Spleen (tissue), 11 donors: ENCODE measurements around the gene COA1. TPM values are rescaled to one million over a fixed set of nuclear protein-coding genes. Genes with fewer than 3 reads are reported as not detected.

Source experiments
- DNase-seq: peaks from one replicate; pipeline ENCODE4 v3.0.0-alpha.2; 2020
- H3K27ac ChIP-seq, 8 donors: fragments of 200-600 bp; sonication (generic) in 7 of 8; 1 replicate in 4 of 8; 2 replicates in 4 of 8; pipeline versions ENCODE4 v1.5.0 to v1.8.0; 2016 to 2021; ENCODE audit warnings: inconsistent platforms in 4 of 8, mild to moderate bottlenecking in 4 of 8, moderate library complexity in 1 of 8
- H3K27me3 ChIP-seq, 7 donors: fragments of 200-600 bp; sonication (generic) in 6 of 7; replicated peaks in 1 of 7; 1 replicate in 4 of 7; 2 replicates in 3 of 7; pipeline versions ENCODE4 v1.5.0 to v1.8.0; 2016 to 2021; ENCODE audit warnings: inconsistent platforms in 3 of 7, mild to moderate bottlenecking in 1 of 7
- H3K36me3 ChIP-seq, 6 donors: fragments of 200-600 bp; sonication (generic) in 5 of 6; 1 replicate in 4 of 6; 2 replicates in 2 of 6; pipeline versions ENCODE4 v1.5.0 to v1.8.0; 2016 to 2021; ENCODE audit warnings: inconsistent platforms in 2 of 6
- H3K4me1 ChIP-seq, 6 donors: fragments of 200-600 bp; sonication (generic) in 5 of 6; 1 replicate in 3 of 6; 2 replicates in 3 of 6; pipeline versions ENCODE4 v1.5.0 to v1.8.0; 2016 to 2021; ENCODE audit warnings: inconsistent platforms in 3 of 6
- H3K4me3 ChIP-seq, 8 donors: fragments of 200-600 bp; sonication (generic) in 7 of 8; 1 replicate in 4 of 8; 2 replicates in 4 of 8; pipeline versions ENCODE4 v1.5.0 to v1.8.0; 2016 to 2021; ENCODE audit warnings: inconsistent platforms in 4 of 8, mild to moderate bottlenecking in 4 of 8, moderate library complexity in 2 of 8
- H3K9me3 ChIP-seq, 8 donors: fragments of 200-600 bp; sonication (generic) in 7 of 8; 1 replicate in 4 of 8; 2 replicates in 4 of 8; pipeline versions ENCODE4 v1.5.0 to v1.8.0; 2016 to 2021; ENCODE audit warnings: inconsistent platforms in 4 of 8
- POLR2A ChIP-seq, 3 donors: fragments of 450-650 bp; IDR thresholded peaks; one replicate each; pipeline ENCODE4 v1.5.1; 2017; ENCODE audit warnings: antibody characterized with exemption in 3 of 3, mild to moderate bottlenecking in 1 of 3
- POLR2AphosphoS5 ChIP-seq, 3 donors: sonication (generic); formaldehyde crosslinking; IDR thresholded peaks; one replicate each; pipeline ENCODE4 v1.5.1; 2017; ENCODE audit warnings: antibody characterized with exemption in 3 of 3
- WGBS, 5 donors: extraction: QIAGEN DNeasy Blood & Tissue Kit in 3 of 5; methylation state at CpG; one replicate each; pipeline versions ENCODE4 v1.1.5 to v1.1.7; 2013 to 2018; 5-methylcytosine and 5-hydroxymethylcytosine counted together
- intact Hi-C: fragments of 100-400 bp; cut with DNase I; formaldehyde crosslinking; loops from one replicate; pipeline ENCODE4 v1.15.0; 2023; ENCODE audit warnings: low total_unique reads
- polyA plus RNA-seq, 3 donors: library from polyadenylated mRNA; stranded (reverse); fragments of 200-250 nt; gene quantifications; one replicate each; pipeline ENCODE4 v1.2.1, GENCODE V29; 2013
- total RNA-seq, 7 donors: library from RNA; depleted of rRNA in 3 of 7; stranded (reverse); fragments of >200 nt in 3 of 7; fragmentation: NEBNext Ultra II Directional in 4 of 7; extraction: Animal tissue kit (Norgen Biotek cat#: 25700) in 4 of 7; gene quantifications; one replicate each; pipeline versions ENCODE4 v1.1.0 to v1.2.1, GENCODE V29; 2016 to 2021
- TF ChIP-seq, protein P1 (sequence below), 11 experiments: fragments of 200-600 bp in 7 of 11; fragments of 450-650 bp in 4 of 11; sonication (generic) in 4 of 11; IDR thresholded peaks in 8 of 11; conservative IDR thresholded peaks in 3 of 11; 1 replicate in 7 of 11; 2 replicates in 4 of 11; pipeline versions ENCODE4 v1.4.0 to v1.8.0; 2016 to 2021; ENCODE audit warnings: antibody characterized with exemption in 11 of 11, inconsistent platforms in 4 of 11, mild to moderate bottlenecking in 1 of 11
- donor health status: healthy with polysubstance abuse.
- donor health status: DM: no; HTN: no; CAD: no; lungs with moderate emphysema.
- donor health status: DM: no; HTN: no; CAD: no.
- donor health status: Bipolar disorder and iron deficiency.
- donor health status: healthy.
- donor health status: DM: no; HTN: no; CAD: no.
- donor health status: DM: yes; HTN: yes; CAD: no.

Gene COA1
- total and polyA plus RNA-seq, 10 donors = 48.3 to 102 (median 67.2) TPM

DNA sequence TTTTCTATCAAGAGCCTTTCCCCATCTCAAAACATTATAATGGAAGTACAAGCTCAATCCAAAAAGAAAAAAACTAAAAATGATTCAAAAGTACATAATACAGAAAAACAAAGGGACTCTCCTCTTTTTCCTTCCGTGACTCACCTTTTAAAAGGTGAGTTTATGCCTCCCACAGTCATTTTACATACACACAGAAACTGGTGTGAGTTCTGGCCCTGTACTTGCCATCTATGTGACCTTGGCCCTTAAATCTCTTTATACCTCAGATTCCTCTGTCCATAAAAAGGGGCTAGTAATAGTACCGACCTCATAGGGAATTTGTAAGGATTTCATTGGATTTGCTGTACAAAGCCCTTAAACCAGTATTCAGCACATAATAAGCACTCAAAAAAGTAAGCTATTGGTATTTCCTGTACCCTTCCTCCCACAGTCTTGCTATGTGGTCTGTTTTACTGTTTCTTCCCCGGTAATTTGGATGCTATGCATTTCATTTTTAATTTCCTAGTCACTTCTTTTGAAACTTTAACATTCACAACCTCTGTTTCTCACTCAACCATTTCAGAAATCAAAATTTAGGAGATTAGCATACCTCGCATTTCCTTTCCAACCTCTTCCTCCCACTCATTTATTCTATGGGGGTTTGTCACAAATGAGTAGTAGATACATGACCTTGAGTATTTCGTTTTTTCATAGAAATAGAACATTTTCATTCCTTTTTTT is 107.4 kb downstream of the COA1 start:
- H3K4me1 ChIP-seq = peaks cover 45 to 100% (median 83%) of the 10 kb centered on the region in 6 donors
- peaks cover 0 to 99% (median 42%) of the 10 kb centered on the region in 6 donors for H3K36me3 ChIP-seq
- 43 to 69% (median 51%) methylated on average over 5 of the region's 5 CpGs for WGBS, 5 donors

DNA sequence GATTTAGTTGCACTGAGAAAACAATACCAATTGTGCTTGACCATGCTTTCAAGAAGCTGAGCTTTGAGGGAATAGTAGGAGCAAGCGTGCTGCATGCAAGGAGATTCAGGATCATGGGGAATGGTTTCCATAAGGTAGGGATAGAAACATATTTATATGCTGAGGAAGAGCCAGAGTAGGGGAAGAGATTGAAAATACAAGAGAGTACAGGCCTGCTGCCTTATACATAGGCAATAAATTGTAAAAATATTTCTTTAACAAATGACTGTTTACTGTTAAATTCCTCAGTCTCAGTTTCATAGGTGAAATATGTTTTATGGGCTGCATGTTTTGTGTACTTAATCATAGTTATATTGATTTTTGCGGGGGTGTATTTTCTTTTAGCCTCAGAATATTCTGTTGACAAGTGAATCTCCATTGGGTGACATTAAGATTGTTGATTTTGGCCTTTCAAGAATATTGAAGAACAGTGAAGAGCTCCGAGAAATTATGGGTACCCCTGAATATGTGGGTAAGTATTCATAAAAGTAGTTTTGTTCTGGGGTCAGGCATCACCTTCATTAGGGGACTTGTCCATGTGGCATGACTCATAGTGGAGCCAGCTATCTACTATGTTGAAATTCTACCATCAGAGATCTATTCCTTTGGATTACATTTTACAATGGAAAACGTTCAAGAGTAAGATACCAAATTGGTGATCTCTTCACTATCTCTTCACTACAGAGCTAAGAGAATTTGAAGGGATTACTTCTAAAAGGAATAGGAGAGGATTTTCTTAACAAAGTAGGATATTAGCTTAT is 109.9 kb downstream of the COA1 start:
- peaks cover 30 to 100% (median 78%) of the 10 kb centered on the region in 6 donors for H3K4me1 ChIP-seq
- no peak for DNase-seq
- intact Hi-C loops = no loop called here
- no peaks in the 10 kb centered on the region for H3K27me3 ChIP-seq
- H3K27ac ChIP-seq = peak overlapping the region in 4 of 8 donors; percentile 8 to 83 (median 61)
- peaks cover 0 to 99% (median 42%) of the 10 kb centered on the region in 6 donors for H3K36me3 ChIP-seq
- H3K9me3 ChIP-seq = no peaks in the 10 kb centered on the region
- no peak for TF ChIP-seq POLR2A (IDR thresholded peaks at IDR 0.05)
- TF ChIP-seq POLR2AphosphoS5 (IDR thresholded peaks at IDR 0.05) = no peak
- TF ChIP-seq, protein P1, sequence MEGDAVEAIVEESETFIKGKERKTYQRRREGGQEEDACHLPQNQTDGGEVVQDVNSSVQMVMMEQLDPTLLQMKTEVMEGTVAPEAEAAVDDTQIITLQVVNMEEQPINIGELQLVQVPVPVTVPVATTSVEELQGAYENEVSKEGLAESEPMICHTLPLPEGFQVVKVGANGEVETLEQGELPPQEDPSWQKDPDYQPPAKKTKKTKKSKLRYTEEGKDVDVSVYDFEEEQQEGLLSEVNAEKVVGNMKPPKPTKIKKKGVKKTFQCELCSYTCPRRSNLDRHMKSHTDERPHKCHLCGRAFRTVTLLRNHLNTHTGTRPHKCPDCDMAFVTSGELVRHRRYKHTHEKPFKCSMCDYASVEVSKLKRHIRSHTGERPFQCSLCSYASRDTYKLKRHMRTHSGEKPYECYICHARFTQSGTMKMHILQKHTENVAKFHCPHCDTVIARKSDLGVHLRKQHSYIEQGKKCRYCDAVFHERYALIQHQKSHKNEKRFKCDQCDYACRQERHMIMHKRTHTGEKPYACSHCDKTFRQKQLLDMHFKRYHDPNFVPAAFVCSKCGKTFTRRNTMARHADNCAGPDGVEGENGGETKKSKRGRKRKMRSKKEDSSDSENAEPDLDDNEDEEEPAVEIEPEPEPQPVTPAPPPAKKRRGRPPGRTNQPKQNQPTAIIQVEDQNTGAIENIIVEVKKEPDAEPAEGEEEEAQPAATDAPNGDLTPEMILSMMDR (IDR thresholded peaks at IDR 0.05 in 8 of 11, conservative IDR thresholded peaks at IDR 0.05 in 3 of 11) = no peak
- H3K4me3 ChIP-seq = no peak overlapping the region
- WGBS, 5 donors = 92 to 95% (median 93%) methylated on average over 4 of the region's 4 CpGs

More for the DNA sequence above, 107.4 kb downstream of the COA1 start:
- H3K4me3 ChIP-seq = no peak overlapping the region
- TF ChIP-seq, protein P1 (IDR thresholded peaks at IDR 0.05 in 8 of 11, conservative IDR thresholded peaks at IDR 0.05 in 3 of 11) = no peak
- no peaks in the 10 kb centered on the region for H3K9me3 ChIP-seq
- H3K27ac ChIP-seq = peak overlapping the region; percentile 27 to 83 (median 60)
- intact Hi-C loops = no loop called here
- H3K27me3 ChIP-seq = no peaks in the 10 kb centered on the region
- DNase-seq = no peak

- Histone ChIP-seq H3K27ac (peak overlapping the region in 3 of 8 donors; percentile 24 to 83 (median 26)), H3K4me1 (peaks cover 17 to 100% (median 70%) of the 10 kb centered on the region in 6 donors), H3K27me3 (no peaks in the 10 kb centered on the region), H3K4me3 (no peak overlapping the region), H3K9me3 (no peaks in the 10 kb centered on the region), H3K36me3 (peaks cover 0 to 99% (median 41%) of the 10 kb centered on the region in 6 donors)
- TF ChIP-seq POLR2AphosphoS5 (IDR thresholded peaks at IDR 0.05) = peak in 1 of 3 donors; percentile 40
- TF ChIP-seq, protein P1 (IDR thresholded peaks at IDR 0.05 in 8 of 11, conservative IDR thresholded peaks at IDR 0.05 in 3 of 11) = no peak
- intact Hi-C loops = no loop called here
- 73 to 85% (median 76%) methylated on average over 4 of the region's 4 CpGs for WGBS, 5 donors
- no peak for DNase-seq
These were observed 111.2 kb downstream of the COA1 start for GRCh38 chr7:43618073-43618472.

- peaks cover 0 to 99% (median 42%) of the 10 kb centered on the region in 6 donors for H3K36me3 ChIP-seq
- H3K9me3 ChIP-seq = no peaks in the 10 kb centered on the region
- intact Hi-C loops = no loop called here
- H3K4me1 ChIP-seq = peaks cover 10 to 100% (median 70%) of the 10 kb centered on the region in 6 donors
- no peaks in the 10 kb centered on the region for H3K27me3 ChIP-seq
- WGBS, 5 donors = 91 to 97% (median 96%) methylated on average over 4 of the region's 4 CpGs
- TF ChIP-seq, protein P1 (IDR thresholded peaks at IDR 0.05 in 8 of 11, conservative IDR thresholded peaks at IDR 0.05 in 3 of 11) = no peak
- peak in 1 of 3 donors; percentile 27 for TF ChIP-seq POLR2AphosphoS5 (IDR thresholded peaks at IDR 0.05)
- peak overlapping the region in 2 of 8 donors; percentile 26 to 83 for H3K27ac ChIP-seq
- DNase-seq = no peak
- H3K4me3 ChIP-seq = no peak overlapping the region
These were observed 112.3 kb downstream of the COA1 start for GRCh38 chr7:43616977-43617376.
